Prostate gland (tissue), 2 donors: Measurements from ENCODE around the gene RNF10. TPM values are rescaled to one million over a fixed set of nuclear protein-coding genes. Genes with fewer than 3 reads are reported as not detected.
A peak's percentile ranks its signal among the peaks of the same experiment; 100 is the strongest.
"Not testable (repeated sequence)": the region's sequence is repeated elsewhere in the genome, so short reads cannot be mapped to it uniquely, and the experiment has no call there.

Experiments
- DNase-seq: peaks from one replicate; pipeline ENCODE4 v3.0.0-alpha.2; 2019; ENCODE audit warnings: low spot score
- H3K27ac ChIP-seq, 2 donors: fragments of 200-600 bp; sonication (generic); 2 replicates each; pipeline ENCODE4 v1.5.1; 2017 to 2019
- H3K27me3 ChIP-seq: fragments of 200-600 bp; sonication (generic); replicated peaks from 2 replicates; pipeline ENCODE4 v1.5.1; 2019; ENCODE audit not compliant: insufficient read depth
- H3K36me3 ChIP-seq, 2 donors: fragments of 200-600 bp; sonication (generic); 1 replicate in 1 of 2; 2 replicates in 1 of 2; pipeline versions ENCODE4 v1.5.1 to v1.8.1; 2017 to 2019
- H3K4me1 ChIP-seq: fragments of 200-600 bp; sonication (generic); replicated peaks from 2 replicates; pipeline ENCODE4 v1.5.1; 2019
- H3K4me3 ChIP-seq, 2 donors: fragments of 200-600 bp; sonication (generic); 2 replicates each; pipeline ENCODE4 v1.5.1; 2017 to 2019
- H3K9me3 ChIP-seq: fragments of 200-600 bp; sonication (generic); 2 replicates; pipeline ENCODE4 v1.5.1; 2017
- CTCF ChIP-seq, 4 experiments: fragments of 200-600 bp in 2 of 4; fragments of 450-650 bp in 2 of 4; sonication (generic) in 2 of 4; IDR thresholded peaks; 1 replicate in 3 of 4; 2 replicates in 1 of 4; pipeline ENCODE4 v1.5.1; 2016 to 2019; ENCODE audit warnings: antibody characterized with exemption in 4 of 4, mild to moderate bottlenecking in 2 of 4, moderate library complexity in 2 of 4
- POLR2A ChIP-seq: fragments of 450-650 bp; IDR thresholded peaks from one replicate; pipeline ENCODE4 v1.6.1; 2016; ENCODE audit warnings: antibody characterized with exemption, mild to moderate bottlenecking
- POLR2AphosphoS5 ChIP-seq: sonication (generic); formaldehyde crosslinking; IDR thresholded peaks from one replicate; pipeline ENCODE4 v1.6.1; 2017; ENCODE audit warnings: antibody characterized with exemption
- WGBS: methylation state at CpG from one replicate; pipeline ENCODE4 v1.1.5; 2018; 5-methylcytosine and 5-hydroxymethylcytosine counted together
- intact Hi-C: fragments of 100-400 bp; cut with DNase I; formaldehyde crosslinking; loops from one replicate; pipeline ENCODE4 v1.14.2; 2022
- total RNA-seq, 2 donors: library from RNA; depleted of rRNA; stranded (reverse); fragments of >200 nt; gene quantifications; one replicate each; pipeline ENCODE4 v1.1.0, GENCODE V29; 2016

The RNF10 gene
- total RNA-seq, 2 donors from 2014 or later = 95.3 to 251 TPM

- Histone ChIP-seq H3K4me3 (no peak overlapping the region), H3K27ac (no peak overlapping the region), H3K36me3 (no peaks in the 10 kb centered on the region), H3K27me3 (no peaks in the 10 kb centered on the region), H3K9me3 (no peaks in the 10 kb centered on the region), H3K4me1 (no peaks in the 10 kb centered on the region)
- TF ChIP-seq CTCF (IDR thresholded peaks at IDR 0.05) (no peak), POLR2AphosphoS5 (no peak), POLR2A (no peak)
- intact Hi-C loops = no loop called here
- WGBS = 92% methylated on average over 9 of the region's 9 CpGs
- DNase-seq = no peak
Measured at GRCh38 chr12:120522568-120522967, 11.6 kb upstream of the RNF10 start.

- TF ChIP-seq POLR2A = peak; percentile 61
- TF ChIP-seq POLR2AphosphoS5 = peak; percentile 94
- TF ChIP-seq CTCF (IDR thresholded peaks at IDR 0.05) = no peak
- Histone ChIP-seq H3K4me1 (peaks cover 6% of the 10 kb centered on the region), H3K36me3 (no peaks in the 10 kb centered on the region), H3K9me3 (no peaks in the 10 kb centered on the region), H3K27ac (peak within 1 kb of the TSS; percentile 89), H3K27me3 (no peaks in the 10 kb centered on the region), H3K4me3 (peak within 1 kb of the TSS; percentile 65 to 74)
- intact Hi-C loops = no loop called here
- WGBS = under 1% methylated on average over 38 of the region's 38 CpGs
- peak; percentile 91 for DNase-seq
Measured at GRCh38 chr12:120528861-120529525, 5.2 kb upstream of the RNF10 start, which contains the start of gene COQ5. COQ5 (minus strand) TSS chr12:120529158; CDS start chr12:120529141, 17 bp downstream.

- Histone ChIP-seq H3K27me3 (no peaks in the 10 kb centered on the region), H3K4me1 (peaks cover 6% of the 10 kb centered on the region), H3K4me3 (peak overlapping the region; percentile 65 to 74), H3K27ac (peak overlapping the region; percentile 89), H3K9me3 (no peaks in the 10 kb centered on the region), H3K36me3 (no peaks in the 10 kb centered on the region)
- TF ChIP-seq POLR2A = no peak
- TF ChIP-seq CTCF (IDR thresholded peaks at IDR 0.05) = peak in 1 of 4 experiments; percentile 9
- peak; percentile 35 for TF ChIP-seq POLR2AphosphoS5
- WGBS = 15% methylated on average over 19 of the region's 19 CpGs
- intact Hi-C loops = no loop called here
- DNase-seq = peak; percentile 52
Measured at GRCh38 chr12:120529641-120530417, 4.3 kb upstream of the RNF10 start.

GRCh38 chr12:120530418-120530761, 3.8 kb upstream of the RNF10 start:
- intact Hi-C loops, DNase-seq, H3K4me1 ChIP-seq, H3K36me3 ChIP-seq, H3K27me3 ChIP-seq, H3K9me3 ChIP-seq: not testable (repeated sequence)
- H3K4me3 ChIP-seq = peak overlapping the region; percentile 65 to 74
- H3K27ac ChIP-seq = peak overlapping the region; percentile 89

GRCh38 chr12:120532701-120533238, 1.4 kb upstream of the RNF10 start:
- TF ChIP-seq POLR2A (no peak), CTCF (IDR thresholded peaks at IDR 0.05) (no peak), POLR2AphosphoS5 (no peak)
- Histone ChIP-seq H3K27me3 (no peaks in the 10 kb centered on the region), H3K9me3 (no peaks in the 10 kb centered on the region), H3K4me3 (no peak overlapping the region), H3K36me3 (no peaks in the 10 kb centered on the region), H3K27ac (no peak overlapping the region), H3K4me1 (peaks cover 9% of the 10 kb centered on the region)
- DNase-seq = no peak
- intact Hi-C loops = no loop called here
- 71% methylated on average over 4 of the region's 4 CpGs for WGBS
